WTC11 (cell line): ENCODE results near the gene BCOR. TPM values are rescaled to one million over a fixed set of nuclear protein-coding genes. Genes with fewer than 3 reads are reported as not detected.
A peak's percentile ranks its signal among the peaks of the same experiment; 100 is the strongest.

ENCODE experiments used
- ATAC-seq: fragments of 200-7000 bp; cut with Tn5 transposase; 2 replicates; pipeline ENCODE4 v1.10.0; 2021; ENCODE audit warnings: mild to moderate bottlenecking, moderate library complexity
- CTCF ChIA-PET: fragments of 300-600 bp; sonication (Branson Sonifier 250); formaldehyde crosslinking; loops from one replicate; lab custom pipeline; 2021; ENCODE audit warnings: antibody characterized with exemption; lab: Charles Lee
- POLR2A ChIA-PET: fragments of 350-600 bp; sonication (Branson Sonifier 250); formaldehyde crosslinking; loops from one replicate; lab custom pipeline; 2021; ENCODE audit warnings: antibody characterized with exemption; lab: Charles Lee
- DNase-seq: peaks from one replicate; pipeline ENCODE4 v3.0.0; 2021; ENCODE audit warnings: low spot score
- H3K27ac Mint-ChIP-seq: 2 replicates; pipeline ENCODE4 v1.8.0; 2021; ENCODE audit warnings: mixed read lengths
- H3K27me3 Mint-ChIP-seq: 2 replicates; pipeline ENCODE4 v1.8.0; 2021; ENCODE audit warnings: low read depth, mild to moderate bottlenecking, moderate library complexity, mixed read lengths
- H3K36me3 Mint-ChIP-seq: 2 replicates; pipeline ENCODE4 v1.8.0; 2021; ENCODE audit warnings: mixed read lengths
- H3K4me1 Mint-ChIP-seq: 2 replicates; pipeline ENCODE4 v1.8.0; 2022; ENCODE audit warnings: mixed read lengths
- H3K4me3 Mint-ChIP-seq: 2 replicates; pipeline ENCODE4 v1.8.0; 2021; ENCODE audit warnings: mild to moderate bottlenecking, moderate library complexity, mixed read lengths
- H3K9me3 Mint-ChIP-seq: 2 replicates; pipeline ENCODE4 v1.8.0; 2021; ENCODE audit warnings: mixed read lengths
- ARID4B ChIP-seq: sonication (generic); formaldehyde crosslinking; IDR thresholded peaks from 2 replicates; pipeline ENCODE4 v1.8.0; 2023; ENCODE audit warnings: missing genetic modification reagents, mild to moderate bottlenecking, borderline replicate concordance
- HMGA2 ChIP-seq: fragments of 250-450 bp; sonication (Bioruptor Pico); IDR thresholded peaks from 2 replicates; pipeline ENCODE4 v1.4.0; 2021; ENCODE audit warnings: mild to moderate bottlenecking, moderate library complexity
- HMGXB4 ChIP-seq: sonication (generic); formaldehyde crosslinking; IDR thresholded peaks from 2 replicates; pipeline ENCODE4 v1.8.1; 2023; ENCODE audit warnings: mild to moderate bottlenecking, moderate library complexity, missing genetic modification reagents
- JUN ChIP-seq: sonication (generic); formaldehyde crosslinking; IDR thresholded peaks from 2 replicates; pipeline ENCODE4 v1.8.0; 2023; ENCODE audit warnings: mild to moderate bottlenecking, missing genetic modification reagents
- KAT7 ChIP-seq: sonication (generic); formaldehyde crosslinking; IDR thresholded peaks from 2 replicates; pipeline ENCODE4 v1.8.1; 2023; ENCODE audit warnings: missing genetic modification reagents, mild to moderate bottlenecking, borderline replicate concordance
- MAX ChIP-seq: sonication (generic); formaldehyde crosslinking; IDR thresholded peaks from 2 replicates; pipeline ENCODE4 v1.8.0; 2022; ENCODE audit warnings: mild to moderate bottlenecking, missing genetic modification reagents
- PREB ChIP-seq: sonication (generic); formaldehyde crosslinking; IDR thresholded peaks from 2 replicates; pipeline ENCODE4 v1.8.1; 2022; ENCODE audit warnings: mild to moderate bottlenecking, missing genetic modification reagents, moderate library complexity, borderline replicate concordance
- RELA ChIP-seq: sonication (generic); formaldehyde crosslinking; IDR thresholded peaks from 2 replicates; pipeline ENCODE4 v1.8.1; 2022; ENCODE audit warnings: missing genetic modification reagents, mild to moderate bottlenecking, borderline replicate concordance
- RORB ChIP-seq: fragments of 250-450 bp; sonication (Bioruptor Pico); IDR thresholded peaks from 2 replicates; pipeline ENCODE4 v1.9.0; 2021; ENCODE audit warnings: mild to moderate bottlenecking
- SP1 ChIP-seq: sonication (generic); formaldehyde crosslinking; conservative IDR thresholded peaks from 2 replicates; pipeline ENCODE4 v1.8.1; 2022; ENCODE audit warnings: missing genetic modification reagents
- STAT6 ChIP-seq: sonication (generic); formaldehyde crosslinking; conservative IDR thresholded peaks from 2 replicates; pipeline ENCODE4 v1.8.1; 2023; ENCODE audit warnings: mild to moderate bottlenecking, low read depth, missing genetic modification reagents, moderate library complexity
- TCF7 ChIP-seq: sonication (generic); formaldehyde crosslinking; IDR thresholded peaks from 2 replicates; pipeline ENCODE4 v1.8.0; 2022; ENCODE audit warnings: mild to moderate bottlenecking, low read depth, missing genetic modification reagents, moderate library complexity
- USF1 ChIP-seq: sonication (generic); formaldehyde crosslinking; IDR thresholded peaks from 2 replicates; pipeline ENCODE4 v1.8.0; 2022; ENCODE audit warnings: mild to moderate bottlenecking, missing genetic modification reagents
- ZNF121 ChIP-seq: sonication (generic); formaldehyde crosslinking; IDR thresholded peaks from 2 replicates; pipeline ENCODE4 v1.8.0; 2023; ENCODE audit warnings: missing genetic modification reagents
- ZNF138 ChIP-seq: sonication (generic); formaldehyde crosslinking; conservative IDR thresholded peaks from 2 replicates; pipeline ENCODE4 v1.8.1; 2022; ENCODE audit warnings: mild to moderate bottlenecking, moderate library complexity, missing genetic modification reagents
- ZNF263 ChIP-seq: sonication (generic); formaldehyde crosslinking; IDR thresholded peaks from 2 replicates; pipeline ENCODE4 v1.8.1; 2022; ENCODE audit warnings: low read depth, mild to moderate bottlenecking, moderate library complexity, missing genetic modification reagents
- ZNF396 ChIP-seq: fragments of 250-450 bp; sonication (Bioruptor Pico); IDR thresholded peaks from 2 replicates; pipeline ENCODE4 v1.8.0; 2021; ENCODE audit warnings: mild to moderate bottlenecking, moderate library complexity, borderline replicate concordance
- ZNF423 ChIP-seq: fragments of 250-450 bp; sonication (Bioruptor Pico); IDR thresholded peaks from 2 replicates; pipeline ENCODE4 v2.1.2; 2022; ENCODE audit warnings: mild to moderate bottlenecking, moderate library complexity
- ZNF512 ChIP-seq: sonication (generic); formaldehyde crosslinking; IDR thresholded peaks from 2 replicates; pipeline ENCODE4 v1.8.1; 2022; ENCODE audit warnings: missing genetic modification reagents, borderline replicate concordance
- ZNF671 ChIP-seq: fragments of 250-450 bp; sonication (Bioruptor Pico); IDR thresholded peaks from 2 replicates; pipeline ENCODE4 v1.8.0; 2021; ENCODE audit warnings: mild to moderate bottlenecking
- total RNA-seq: library from RNA; stranded (reverse); gene quantifications from 3 replicates; pipeline ENCODE4 v1.2.3, GENCODE V29; 2021

BCOR gene
- total RNA-seq, 1 experiment from 2014 or later = 44.5 TPM

GRCh38 chrX:40107291-40108161 lies 9.8 kb upstream of the BCOR start:
- DNase-seq (no peak), ATAC-seq (0 out of 2 replicates have a peak, but pooled peaks have one; percentile 2)
- Mint-ChIP-seq H3K9me3 (no peaks in the 10 kb centered on the region), H3K27ac (peak overlapping the region; percentile 68), H3K36me3 (no peaks in the 10 kb centered on the region), H3K4me3 (peak overlapping the region; percentile 83), H3K27me3 (peaks cover 39% of the 10 kb centered on the region), H3K4me1 (peaks cover 28% of the 10 kb centered on the region)
- ChIA-PET CTCF (interaction anchor here (0.7 to 1.4 kb wide), 3 partner anchors 16 to 61 kb away, joined by 3 to 5 read pairs (median 3); no protein-coding TSS in a partner anchor), POLR2A (interaction anchor here (0.5 to 2.3 kb wide), 8 partner anchors 10 to 60 kb away, joined by 3 to 7 read pairs (median 3); partner anchors contain the start of gene BCOR)
- TF ChIP-seq JUN = peak; percentile 30; the same call in 1 of the 2 replicates
- TF ChIP-seq RELA = no peak
- TF ChIP-seq USF1 = no peak
- no peak for TF ChIP-seq ZNF263 (CRISPR knock-in tag)
- TF ChIP-seq ZNF512 = no peak
- TF ChIP-seq RORB = no peak
- 0 out of 2 replicates have a peak, but pooled peaks have one; percentile 6 for TF ChIP-seq HMGXB4 (CRISPR knock-in tag)
- no peak for TF ChIP-seq ZNF671
- no peak for TF ChIP-seq ZNF396 (CRISPR knock-in tag)
- TF ChIP-seq ARID4B (CRISPR knock-in tag) = 0 out of 2 replicates have a peak, but pooled peaks have one; percentile 16
- TF ChIP-seq ZNF138 (CRISPR knock-in tag) = no peak
- TF ChIP-seq ZNF121 (CRISPR knock-in tag) = no peak
- TF ChIP-seq TCF7 (CRISPR knock-in tag) = no peak
- TF ChIP-seq PREB (CRISPR knock-in tag) = no peak
- TF ChIP-seq ZNF423 (CRISPR knock-in tag) = peak; percentile 87
- no peak for TF ChIP-seq KAT7 (CRISPR knock-in tag)
- TF ChIP-seq MAX (CRISPR knock-in tag) = peak; percentile 29; the same call in 1 of the 2 replicates
- TF ChIP-seq STAT6 (CRISPR knock-in tag) = no peak
- TF ChIP-seq HMGA2 = no peak
- TF ChIP-seq SP1 = no peak
